Immature natural killer cell (primary cell): ENCODE data around the gene ATRN. TPM values are rescaled to one million over a fixed set of nuclear protein-coding genes. Genes with fewer than 3 reads are reported as not detected.
"Not testable (repeated sequence)": the region's sequence is repeated elsewhere in the genome, so short reads cannot be mapped to it uniquely, and the experiment has no call there.

Experiments used
- DNase-seq, 3 donors: peaks; one replicate each; pipeline ENCODE4 v3.0.0; 2022; ENCODE audit warnings: mixed read lengths in 1 of 3
- H3K27ac Mint-ChIP-seq, 6 donors: one replicate each; pipeline ENCODE4 v1.8.0; 2020; ENCODE audit warnings: mixed read lengths in 6 of 6, mild to moderate bottlenecking in 5 of 6, inconsistent platforms in 4 of 6, moderate library complexity in 3 of 6
- H3K27me3 Mint-ChIP-seq, 3 donors: one replicate each; pipeline ENCODE4 v1.8.0; 2020 to 2021; ENCODE audit warnings: low read depth in 3 of 3, mild to moderate bottlenecking in 3 of 3, mixed read lengths in 3 of 3, moderate library complexity in 3 of 3, inconsistent platforms in 1 of 3
- H3K36me3 Mint-ChIP-seq, 3 donors: one replicate each; pipeline ENCODE4 v1.8.0; 2020; ENCODE audit warnings: mixed read lengths in 3 of 3, inconsistent platforms in 2 of 3, mild to moderate bottlenecking in 2 of 3
- H3K4me1 Mint-ChIP-seq, 2 donors: one replicate each; pipeline ENCODE4 v1.8.0; 2020; ENCODE audit warnings: inconsistent platforms in 2 of 2, mild to moderate bottlenecking in 2 of 2, mixed read lengths in 2 of 2, moderate library complexity in 1 of 2
- H3K4me3 Mint-ChIP-seq, 5 donors: one replicate each; pipeline ENCODE4 v1.8.0; 2020; ENCODE audit warnings: mild to moderate bottlenecking in 5 of 5, mixed read lengths in 5 of 5, inconsistent platforms in 3 of 5, moderate library complexity in 3 of 5
- H3K9me3 Mint-ChIP-seq, 6 donors: one replicate each; pipeline ENCODE4 v1.8.0; 2020; ENCODE audit warnings: mild to moderate bottlenecking in 6 of 6, mixed read lengths in 6 of 6, inconsistent platforms in 4 of 6, moderate library complexity in 3 of 6
- polyA plus RNA-seq, 3 donors: library from polyadenylated mRNA; unstranded; fragments of 300-500 nt; fragmentation: Illumina TruSeq; gene quantifications; one replicate each; pipeline ENCODE4 v1.2.3, GENCODE V29; 2021

Gene ATRN
- polyA plus RNA-seq, 3 donors from 2014 or later, result 9.4 to 15.2 (median 9.7) TPM

DNA sequence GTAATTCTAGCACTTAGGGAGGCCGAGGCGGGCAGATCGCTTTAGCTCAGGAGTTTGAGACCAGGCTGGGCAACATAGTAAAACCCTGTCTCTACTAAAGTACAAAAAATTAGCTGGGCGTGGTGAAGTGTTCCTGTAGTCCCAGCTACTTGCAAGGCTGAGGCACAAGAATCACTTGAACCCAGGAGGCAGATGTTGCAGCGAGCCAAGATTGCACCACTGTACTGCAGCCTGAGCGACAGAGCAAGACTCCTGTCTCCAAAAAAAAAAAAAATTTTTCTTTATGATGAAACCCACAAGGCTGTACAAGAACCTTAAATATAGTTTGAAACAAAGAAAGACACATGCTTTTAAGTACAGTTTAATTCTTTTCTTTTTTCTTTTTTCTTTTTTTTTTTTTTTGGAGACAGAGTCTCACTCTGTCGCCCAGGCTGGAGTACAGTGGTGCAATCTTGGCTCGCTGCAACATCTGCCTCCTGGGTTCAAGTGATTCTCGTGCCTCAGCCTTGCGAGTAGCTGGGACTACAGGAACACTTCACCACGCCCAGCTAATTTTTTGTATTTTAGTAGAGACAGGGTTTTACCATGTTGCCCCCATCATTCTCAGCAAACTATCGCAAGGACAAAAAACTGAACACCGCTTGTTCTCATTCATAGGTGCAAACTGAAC lies 144.5 kb downstream of the ATRN start:
- not testable (repeated sequence) for H3K4me3 Mint-ChIP-seq, H3K9me3 Mint-ChIP-seq, H3K4me1 Mint-ChIP-seq, H3K27me3 Mint-ChIP-seq, H3K27ac Mint-ChIP-seq, DNase-seq
- H3K36me3 Mint-ChIP-seq, result peaks cover 8 to 35% (median 15%) of the 10 kb centered on the region in 3 donors

DNA sequence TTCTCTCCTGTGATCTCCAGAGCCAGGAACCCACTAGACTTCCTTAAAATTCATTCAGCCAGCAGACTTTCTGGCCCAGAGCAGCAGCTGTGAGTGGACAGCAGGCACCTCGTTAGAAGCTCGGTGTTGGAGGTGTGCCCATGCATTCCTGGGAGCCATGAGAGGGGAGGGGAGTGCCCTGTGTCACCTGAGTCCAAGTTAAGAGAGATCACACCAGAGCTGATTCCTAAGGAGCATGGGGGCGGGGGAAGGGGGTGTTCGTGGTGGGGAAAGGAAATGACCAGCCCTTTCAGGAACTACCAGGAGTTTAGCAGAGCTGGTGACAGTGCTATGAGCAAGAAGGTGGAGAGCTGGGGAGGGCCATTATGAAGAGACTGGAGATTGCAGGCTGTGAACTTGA lies 145.4 kb downstream of the ATRN start:
- no peak for DNase-seq
- Mint-ChIP-seq H3K4me1 (no peaks in the 10 kb centered on the region), H3K4me3 (no peak overlapping the region), H3K27me3 (peaks cover 0 to 2% (median 0%) of the 10 kb centered on the region in 3 donors), H3K36me3 (peaks cover 8 to 37% (median 9%) of the 10 kb centered on the region in 3 donors), H3K27ac (no peak overlapping the region), H3K9me3 (no peaks in the 10 kb centered on the region)

DNA sequence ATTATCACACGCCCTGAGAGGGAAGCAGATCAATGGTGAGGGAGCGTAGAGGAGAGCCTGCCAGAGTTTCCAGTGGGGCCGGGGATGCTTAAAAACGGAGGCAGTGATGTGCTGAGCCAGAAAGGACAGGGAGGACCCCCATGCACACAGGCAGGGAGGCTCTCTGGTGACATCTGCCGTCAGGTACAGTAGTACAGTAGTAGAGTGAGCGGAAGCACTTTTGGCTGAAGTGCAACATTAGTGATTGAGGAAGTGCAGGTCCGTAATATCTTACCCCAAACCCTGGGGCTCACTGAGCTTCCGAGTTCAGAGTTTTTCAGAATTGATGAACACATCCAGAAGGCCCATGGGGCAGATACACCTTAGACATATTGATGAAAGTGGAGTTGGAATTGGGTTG lies 150.3 kb downstream of the ATRN start:
- DNase-seq, result no peak
- H3K36me3 Mint-ChIP-seq, result peaks cover 0 to 40% (median 22%) of the 10 kb centered on the region in 3 donors
- no peaks in the 10 kb centered on the region for H3K4me1 Mint-ChIP-seq
- no peak overlapping the region for H3K27ac Mint-ChIP-seq
- H3K4me3 Mint-ChIP-seq, result no peak overlapping the region
- no peaks in the 10 kb centered on the region for H3K27me3 Mint-ChIP-seq
- H3K9me3 Mint-ChIP-seq, result no peaks in the 10 kb centered on the region

DNA sequence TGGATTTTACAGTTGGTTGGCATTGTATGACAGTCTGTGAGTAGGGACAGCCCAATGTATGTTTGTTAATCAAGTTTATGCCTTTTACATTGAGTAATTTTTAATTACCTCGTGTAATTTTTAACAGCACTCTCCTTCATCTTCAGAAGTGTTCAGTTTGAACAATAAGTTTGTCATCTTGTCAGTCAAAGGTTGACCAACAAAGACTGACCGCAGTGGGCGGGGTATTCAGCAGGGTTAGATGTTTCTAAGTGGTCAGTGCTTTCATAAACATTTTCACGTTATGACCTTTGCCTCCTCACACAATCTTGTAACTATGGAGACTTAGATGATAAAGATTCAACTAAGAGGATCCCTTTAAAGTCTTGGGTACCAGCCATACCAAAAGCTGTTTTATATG lies 151.6 kb downstream of the ATRN start:
- Mint-ChIP-seq H3K9me3 (no peaks in the 10 kb centered on the region), H3K27me3 (no peaks in the 10 kb centered on the region), H3K4me1 (no peaks in the 10 kb centered on the region), H3K27ac (no peak overlapping the region), H3K36me3 (peaks cover 4 to 35% (median 17%) of the 10 kb centered on the region in 3 donors), H3K4me3 (no peak overlapping the region)
- no peak for DNase-seq

DNA sequence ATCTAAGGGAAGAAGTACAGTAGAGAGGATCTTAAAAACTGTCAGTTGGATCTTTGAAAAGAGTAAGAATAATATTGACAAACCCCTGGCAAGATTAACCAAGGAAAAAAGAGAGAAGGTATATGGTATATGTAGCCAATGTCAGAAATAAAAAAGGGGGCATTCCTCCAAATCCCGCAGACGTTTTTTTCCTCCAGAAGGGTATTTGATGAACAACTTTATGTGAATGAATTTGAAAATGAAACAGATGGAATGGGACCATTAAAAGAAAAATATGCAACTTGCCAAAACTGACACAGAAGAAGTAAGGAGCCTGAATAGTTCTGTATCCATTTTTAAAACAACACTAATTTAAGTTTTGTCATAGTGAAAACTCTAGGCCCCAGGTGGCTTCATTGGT lies 156.7 kb downstream of the ATRN start:
- H3K36me3 Mint-ChIP-seq, result peaks cover 26 to 43% (median 27%) of the 10 kb centered on the region in 3 donors
- peaks cover 0 to 2% (median 0%) of the 10 kb centered on the region in 3 donors for H3K27me3 Mint-ChIP-seq
- H3K27ac Mint-ChIP-seq, result no peak overlapping the region
- no peak for DNase-seq
- no peaks in the 10 kb centered on the region for H3K9me3 Mint-ChIP-seq
- no peak overlapping the region for H3K4me3 Mint-ChIP-seq
- H3K4me1 Mint-ChIP-seq, result no peaks in the 10 kb centered on the region

DNA sequence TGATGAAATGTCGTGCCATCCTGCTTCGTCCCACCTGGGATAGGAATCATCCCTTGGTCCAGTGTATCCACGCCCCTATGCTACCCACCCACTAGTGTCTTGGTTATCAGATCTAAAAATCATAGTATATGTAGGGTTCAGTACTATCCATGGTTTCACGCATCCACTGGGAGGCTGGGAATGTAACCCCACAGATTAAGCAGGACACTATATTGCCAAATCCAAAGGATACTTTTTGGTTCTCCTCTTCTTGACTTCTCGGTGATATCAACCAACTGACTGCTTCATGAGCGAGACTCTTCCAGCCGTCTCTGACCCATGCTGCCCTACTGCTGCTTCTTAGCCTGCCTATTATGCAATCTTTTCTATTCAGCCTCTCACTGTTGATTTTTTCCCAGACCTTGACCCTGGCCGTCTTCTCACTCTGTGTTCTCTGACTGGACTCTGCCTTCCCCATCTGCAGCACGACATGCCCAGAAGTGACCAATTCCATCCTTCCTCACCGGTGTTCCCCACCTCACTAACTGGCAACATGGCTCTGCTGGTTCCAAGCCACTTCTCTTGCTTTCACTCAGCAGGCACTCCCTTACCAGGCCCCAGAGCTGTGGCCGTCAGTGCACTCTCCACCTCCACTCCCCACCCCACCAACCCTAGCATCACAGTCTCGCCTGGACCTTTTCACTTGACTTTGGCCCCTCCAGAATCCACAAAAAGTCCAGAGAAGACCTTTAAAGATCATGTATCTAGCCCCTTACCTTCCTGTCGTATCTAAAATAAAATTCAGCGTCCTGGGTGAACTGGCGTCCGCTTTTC lies 157.9 kb downstream of the ATRN start:
- Mint-ChIP-seq H3K4me3 (no peak overlapping the region), H3K27me3 (peaks cover 0 to 2% (median 0%) of the 10 kb centered on the region in 3 donors), H3K36me3 (peaks cover 21 to 36% (median 29%) of the 10 kb centered on the region in 3 donors), H3K27ac (no peak overlapping the region), H3K9me3 (no peaks in the 10 kb centered on the region), H3K4me1 (no peaks in the 10 kb centered on the region)
- no peak for DNase-seq

DNA sequence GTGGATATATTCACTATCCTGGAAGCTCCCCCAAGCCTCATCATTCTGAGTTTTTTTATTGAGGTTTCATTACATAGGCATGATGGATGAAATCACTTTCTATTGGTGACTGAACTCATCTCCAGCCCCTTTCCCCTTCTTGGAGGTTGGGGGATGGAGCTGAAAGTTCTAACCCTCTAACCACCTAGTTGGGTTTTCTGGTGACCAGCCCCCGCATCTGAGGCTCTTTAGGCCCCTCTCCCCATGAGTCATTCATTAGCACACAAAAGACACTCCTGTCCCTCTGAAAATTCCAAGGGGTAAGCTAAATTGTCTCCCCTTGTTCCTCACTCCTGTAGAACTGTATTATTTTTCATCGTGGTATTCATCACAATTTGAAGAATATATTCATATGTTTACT lies 159.1 kb downstream of the ATRN start:
- Mint-ChIP-seq H3K9me3 (no peaks in the 10 kb centered on the region), H3K27me3 (peaks cover 0 to 2% (median 0%) of the 10 kb centered on the region in 3 donors), H3K4me1 (no peaks in the 10 kb centered on the region), H3K27ac (no peak overlapping the region), H3K4me3 (no peak overlapping the region), H3K36me3 (peaks cover 21 to 40% (median 29%) of the 10 kb centered on the region in 3 donors)
- no peak for DNase-seq

DNA sequence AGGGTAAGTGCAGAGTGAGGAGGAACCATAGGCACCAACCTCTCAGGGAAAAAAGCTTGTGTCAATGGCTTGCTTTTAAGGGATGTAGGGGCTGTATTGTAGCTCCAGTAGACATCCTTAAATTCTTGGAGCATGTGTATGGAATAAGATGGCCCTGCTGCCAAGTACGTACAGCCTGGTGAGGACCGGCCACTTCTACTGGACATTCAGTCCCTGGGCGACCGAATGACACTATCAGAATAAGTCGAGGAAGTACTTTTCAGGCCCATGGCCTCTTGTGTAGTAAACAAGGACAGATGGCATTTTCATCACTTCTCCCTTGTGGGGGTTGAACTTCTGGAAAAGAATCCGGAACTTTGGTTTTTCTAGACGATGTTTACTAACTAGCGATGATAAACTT lies 159.6 kb downstream of the ATRN start:
- Mint-ChIP-seq H3K27ac (no peak overlapping the region), H3K4me1 (no peaks in the 10 kb centered on the region), H3K27me3 (peaks cover 0 to 2% (median 0%) of the 10 kb centered on the region in 3 donors), H3K4me3 (no peak overlapping the region), H3K36me3 (peaks cover 17 to 37% (median 29%) of the 10 kb centered on the region in 3 donors), H3K9me3 (no peaks in the 10 kb centered on the region)
- no peak for DNase-seq

DNA sequence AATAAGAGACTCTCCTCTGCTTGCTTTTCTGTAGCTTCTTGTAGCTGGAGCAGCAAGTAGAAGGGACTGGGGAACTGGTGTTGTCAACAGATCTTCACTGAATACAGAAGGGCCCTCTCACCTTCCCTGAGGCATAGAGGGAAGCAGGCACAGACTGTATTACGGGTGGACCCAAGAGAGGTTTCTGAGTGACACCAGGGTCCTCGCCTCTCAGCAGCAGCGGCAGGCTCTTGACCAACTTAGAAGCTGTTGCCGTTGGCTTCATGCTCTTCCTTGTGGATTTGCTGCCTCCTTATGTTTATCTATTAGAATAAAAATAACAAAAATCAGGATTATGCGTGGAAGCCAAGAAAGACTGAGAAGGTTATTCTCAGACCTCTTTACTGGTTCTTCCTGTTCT lies 160.7 kb downstream of the ATRN start:
- peaks cover 17 to 33% (median 29%) of the 10 kb centered on the region in 3 donors for H3K36me3 Mint-ChIP-seq
- H3K9me3 Mint-ChIP-seq, result no peaks in the 10 kb centered on the region
- no peak for DNase-seq
- peaks cover 0 to 2% (median 0%) of the 10 kb centered on the region in 3 donors for H3K27me3 Mint-ChIP-seq
- H3K4me3 Mint-ChIP-seq, result no peak overlapping the region
- H3K27ac Mint-ChIP-seq, result no peak overlapping the region
- H3K4me1 Mint-ChIP-seq, result no peaks in the 10 kb centered on the region

DNA sequence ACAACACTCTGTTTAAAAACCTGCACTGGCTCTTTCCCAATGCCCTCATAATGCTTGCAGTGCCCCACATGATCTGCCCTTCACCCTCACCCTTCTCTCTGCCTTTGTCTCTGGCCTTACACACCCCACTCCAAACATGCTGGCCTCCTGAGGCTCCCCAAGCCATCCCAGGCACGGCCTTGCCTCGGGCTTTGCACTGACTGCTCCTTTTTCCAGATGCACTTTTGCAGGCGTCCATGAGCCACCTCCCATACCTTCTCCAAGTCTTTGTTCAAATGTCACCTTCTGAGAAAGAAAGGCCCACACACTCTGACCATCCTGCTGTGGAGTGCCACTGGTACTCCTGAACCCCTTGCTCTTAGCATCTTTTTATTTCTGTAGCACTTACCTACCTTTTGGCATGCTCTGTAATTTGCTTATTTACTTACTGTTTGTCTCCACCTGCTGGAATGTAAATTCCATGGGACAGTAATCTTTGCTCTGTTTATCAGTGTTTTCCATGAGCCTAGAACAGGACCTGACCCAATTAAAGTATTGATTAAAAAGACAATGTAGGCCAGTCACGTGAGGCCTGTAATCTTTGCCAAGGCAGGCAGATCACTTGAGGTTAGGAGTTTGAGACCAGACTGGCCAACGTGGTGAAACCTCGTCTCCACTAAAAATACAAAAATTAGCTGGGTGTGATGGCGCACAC lies 161.6 kb downstream of the ATRN start:
- Mint-ChIP-seq H3K27me3 (peaks cover 0 to 2% (median 0%) of the 10 kb centered on the region in 3 donors), H3K4me3 (no peak overlapping the region), H3K27ac (no peak overlapping the region), H3K9me3 (no peaks in the 10 kb centered on the region), H3K36me3 (peaks cover 17 to 28% (median 24%) of the 10 kb centered on the region in 3 donors), H3K4me1 (no peaks in the 10 kb centered on the region)
- no peak for DNase-seq

DNA sequence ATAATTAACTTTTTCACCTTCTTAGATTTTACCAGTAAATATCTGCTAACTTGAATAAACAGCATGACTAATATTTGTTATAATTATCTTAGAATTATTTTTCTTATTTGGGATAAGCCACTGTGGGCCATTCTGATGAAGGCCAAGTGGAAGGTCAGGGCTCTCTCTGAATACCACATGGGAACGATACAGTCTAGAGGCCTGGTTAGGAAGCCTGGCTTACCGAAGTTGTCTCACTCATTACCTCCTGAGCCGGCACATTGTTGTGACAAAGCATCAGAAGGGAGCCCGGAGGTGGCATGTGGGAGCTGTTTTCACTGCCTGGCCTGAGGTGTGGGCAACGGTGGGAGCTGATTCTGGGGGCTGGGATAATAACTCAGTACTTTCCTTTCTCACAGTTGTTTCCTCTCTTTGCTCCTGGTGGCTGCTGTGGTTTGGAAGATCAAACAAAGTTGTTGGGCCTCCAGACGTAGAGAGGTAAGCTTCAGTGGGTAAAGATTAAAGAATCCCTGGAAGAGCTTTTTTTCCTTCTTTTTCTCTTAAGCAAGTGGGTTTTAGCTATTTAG lies 163.2 kb downstream of the ATRN start:
- Mint-ChIP-seq H3K9me3 (no peaks in the 10 kb centered on the region), H3K4me3 (no peak overlapping the region), H3K27me3 (peaks cover 0 to 2% (median 0%) of the 10 kb centered on the region in 3 donors), H3K4me1 (no peaks in the 10 kb centered on the region), H3K36me3 (peaks cover 17 to 28% (median 22%) of the 10 kb centered on the region in 3 donors), H3K27ac (no peak overlapping the region)
- DNase-seq, result no peak

DNA sequence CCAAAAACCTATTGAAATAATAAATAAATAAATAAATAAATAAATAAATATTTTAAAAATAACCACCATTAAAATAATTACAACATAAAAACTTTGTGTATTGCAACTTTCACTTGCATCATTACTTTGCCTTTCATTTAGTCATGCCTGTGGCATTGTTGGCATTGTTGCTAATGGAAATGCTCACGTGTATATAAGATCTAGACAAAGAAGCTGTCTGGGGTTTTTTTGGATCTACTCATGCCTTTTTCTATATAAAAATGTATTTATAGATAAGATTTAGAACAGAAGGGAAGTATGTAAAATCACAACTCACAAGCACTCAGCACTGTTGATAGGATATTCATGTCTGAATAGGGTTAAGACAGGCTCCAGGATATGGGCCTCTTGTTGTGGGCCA lies 164.5 kb downstream of the ATRN start:
- peaks cover 12 to 23% (median 21%) of the 10 kb centered on the region in 3 donors for H3K36me3 Mint-ChIP-seq
- no peak overlapping the region for H3K4me3 Mint-ChIP-seq
- H3K27ac Mint-ChIP-seq, result no peak overlapping the region
- no peaks in the 10 kb centered on the region for H3K9me3 Mint-ChIP-seq
- peaks cover 0 to 2% (median 0%) of the 10 kb centered on the region in 3 donors for H3K27me3 Mint-ChIP-seq
- no peaks in the 10 kb centered on the region for H3K4me1 Mint-ChIP-seq
- no peak for DNase-seq

DNA sequence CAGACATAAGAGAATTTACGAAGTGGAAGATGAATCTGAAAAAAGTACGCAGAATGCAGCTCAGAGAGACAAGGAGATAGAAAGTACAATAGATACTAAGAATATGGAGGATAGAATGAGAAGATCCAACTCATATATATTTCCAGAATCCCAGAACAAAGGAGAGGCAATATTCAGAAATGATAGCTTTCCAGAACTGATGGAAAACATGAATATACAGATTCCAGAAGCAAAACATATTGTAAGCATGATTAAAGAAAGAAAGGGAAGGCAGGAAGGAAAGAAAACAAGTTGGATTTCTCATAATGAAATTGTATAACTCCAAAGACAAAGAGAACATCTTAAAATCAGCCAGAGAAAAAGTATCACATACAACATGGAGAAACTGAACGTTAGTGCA lies 169.4 kb downstream of the ATRN start:
- no peaks in the 10 kb centered on the region for H3K4me1 Mint-ChIP-seq
- no peak overlapping the region for H3K27ac Mint-ChIP-seq
- peaks cover 0 to 3% (median 0%) of the 10 kb centered on the region in 3 donors for H3K27me3 Mint-ChIP-seq
- peaks cover 24 to 48% (median 34%) of the 10 kb centered on the region in 3 donors for H3K36me3 Mint-ChIP-seq
- no peak overlapping the region for H3K4me3 Mint-ChIP-seq
- no peak for DNase-seq
- H3K9me3 Mint-ChIP-seq, result no peaks in the 10 kb centered on the region
